Measurements from ENCODE around the gene PSMG4. TPM values are rescaled to one million over a fixed set of nuclear protein-coding genes. Genes with fewer than 3 reads are reported as not detected.

Gene PSMG4
- polyA plus RNA-seq, 1 donor (not counting 4 experiments of a cell fraction or from before 2014, with no cell fraction given) = 16.3 TPM

GRCh38 chr6:3296078-3296477, 37.3 kb downstream of the PSMG4 start:
- DNase-seq (ENCODE audit: low read depth, low spot score) = no peak
- no peak for FAIRE-seq
- no peaks in the 10 kb centered on the region for H4K20me1 ChIP-seq (ENCODE audit: control insufficient read depth, extremely low read depth, insufficient read depth, low read length)
- no peaks in the 10 kb centered on the region for H3K27me3 ChIP-seq (ENCODE audit: control insufficient read depth, extremely low read depth, insufficient read depth, low read length)
- no peak overlapping the region for H3K9ac ChIP-seq (ENCODE audit: control insufficient read depth, extremely low read depth, insufficient read depth, low read length)
- no peak overlapping the region for H2AFZ ChIP-seq (ENCODE audit: control insufficient read depth, low read length)
- H3K36me3 ChIP-seq (ENCODE audit: control insufficient read depth in 2 of 2, extremely low read depth in 1 of 2, insufficient read depth in 2 of 2, low read length in 2 of 2) = peaks cover 0 to 9% of the 10 kb centered on the region in 2 experiments
- no peaks in the 10 kb centered on the region for H3K9me3 ChIP-seq (ENCODE audit: control insufficient read depth, low read depth, low read length)
- H3K9me1 ChIP-seq (ENCODE audit: control insufficient read depth, extremely low read depth, insufficient read depth, low read length) = no peaks in the 10 kb centered on the region
- H3K79me2 ChIP-seq (ENCODE audit: control insufficient read depth, insufficient read depth, low read length) = no peaks in the 10 kb centered on the region
- H3K4me2 ChIP-seq (ENCODE audit: control insufficient read depth, extremely low read depth, insufficient read depth, low read depth, low read length) = no peak overlapping the region
- no peaks in the 10 kb centered on the region for H3K4me1 ChIP-seq (ENCODE audit: control insufficient read depth, extremely low read depth, insufficient read depth, low read length)
- dilution Hi-C loops (cut with MboI; ENCODE audit: extremely low pct_ligation_motif_present, low sequenced_read_pairs) = no loop called here
- no peak overlapping the region for H3K4me3 ChIP-seq (ENCODE audit: control insufficient read depth in 2 of 3, extremely low read depth in 1 of 3, insufficient read depth in 2 of 3, low read depth in 1 of 3, low read length in 3 of 3)
- TF ChIP-seq CTCF (optimal IDR thresholded peaks at IDR 0.05 in 1 of 3, IDR thresholded peaks at IDR 0.05 in 1 of 3, conservative IDR thresholded peaks at IDR 0.05 in 1 of 3; ENCODE audit: extremely low read depth in 1 of 3, insufficient read depth in 2 of 3, low read length in 3 of 3) (no peak), EZH2 (IDR thresholded peaks at IDR 0.05; ENCODE audit: low read length) (no peak)
- no peak overlapping the region for H3K27ac ChIP-seq (ENCODE audit: control insufficient read depth, insufficient read depth, low read length)

- Histone ChIP-seq H3K9ac (ENCODE audit: control insufficient read depth, extremely low read depth, insufficient read depth, low read length) (no peak overlapping the region), H3K4me1 (ENCODE audit: control insufficient read depth, extremely low read depth, insufficient read depth, low read length) (no peaks in the 10 kb centered on the region), H3K9me1 (ENCODE audit: control insufficient read depth, extremely low read depth, insufficient read depth, low read length) (no peaks in the 10 kb centered on the region), H3K4me3 (ENCODE audit: control insufficient read depth in 2 of 3, extremely low read depth in 1 of 3, insufficient read depth in 2 of 3, low read depth in 1 of 3, low read length in 3 of 3) (no peak overlapping the region), H3K36me3 (ENCODE audit: control insufficient read depth in 2 of 2, extremely low read depth in 1 of 2, insufficient read depth in 2 of 2, low read length in 2 of 2) (peaks cover 0 to 9% of the 10 kb centered on the region in 2 experiments), H4K20me1 (ENCODE audit: control insufficient read depth, extremely low read depth, insufficient read depth, low read length) (no peaks in the 10 kb centered on the region), H3K9me3 (ENCODE audit: control insufficient read depth, low read depth, low read length) (no peaks in the 10 kb centered on the region), H3K4me2 (ENCODE audit: control insufficient read depth, extremely low read depth, insufficient read depth, low read depth, low read length) (no peak overlapping the region), H2AFZ (ENCODE audit: control insufficient read depth, low read length) (no peak overlapping the region), H3K79me2 (ENCODE audit: control insufficient read depth, insufficient read depth, low read length) (no peaks in the 10 kb centered on the region), H3K27ac (ENCODE audit: control insufficient read depth, insufficient read depth, low read length) (no peak overlapping the region), H3K27me3 (ENCODE audit: control insufficient read depth, extremely low read depth, insufficient read depth, low read length) (no peaks in the 10 kb centered on the region)
- DNase-seq (ENCODE audit: low read depth, low spot score) = no peak
- dilution Hi-C loops (cut with MboI; ENCODE audit: extremely low pct_ligation_motif_present, low sequenced_read_pairs) = no loop called here
- no peak for TF ChIP-seq EZH2 (IDR thresholded peaks at IDR 0.05; ENCODE audit: low read length)
- TF ChIP-seq CTCF (optimal IDR thresholded peaks at IDR 0.05 in 1 of 3, IDR thresholded peaks at IDR 0.05 in 1 of 3, conservative IDR thresholded peaks at IDR 0.05 in 1 of 3; ENCODE audit: extremely low read depth in 1 of 3, insufficient read depth in 2 of 3, low read length in 3 of 3) = no peak
- no peak for FAIRE-seq
Measured at GRCh38 chr6:3296537-3296936, 37.8 kb downstream of the PSMG4 start.
